ENCODE data around the gene TNS3.

- TF ChIP-seq CTCF (IDR thresholded peaks at IDR 0.05) = no peak
- no peak for TF ChIP-seq POLR2AphosphoS5 (IDR thresholded peaks at IDR 0.05)
These were observed 223.6 kb downstream of the TNS3 start for GRCh38 chr7:47358357-47358756.
